Cerebellar cortex (tissue), 1 donor: ENCODE data around the gene IQCK.

Source experiments
- DNase-seq: peaks from one replicate; pipeline ENCODE4 v3.0.0-alpha.2; 2015; ENCODE audit warnings: low spot score

The IQCK gene

GRCh38 chr16:19860166-19861041 lies 142.3 kb downstream of the IQCK start:
- DNase-seq: peak; percentile 60

DNA sequence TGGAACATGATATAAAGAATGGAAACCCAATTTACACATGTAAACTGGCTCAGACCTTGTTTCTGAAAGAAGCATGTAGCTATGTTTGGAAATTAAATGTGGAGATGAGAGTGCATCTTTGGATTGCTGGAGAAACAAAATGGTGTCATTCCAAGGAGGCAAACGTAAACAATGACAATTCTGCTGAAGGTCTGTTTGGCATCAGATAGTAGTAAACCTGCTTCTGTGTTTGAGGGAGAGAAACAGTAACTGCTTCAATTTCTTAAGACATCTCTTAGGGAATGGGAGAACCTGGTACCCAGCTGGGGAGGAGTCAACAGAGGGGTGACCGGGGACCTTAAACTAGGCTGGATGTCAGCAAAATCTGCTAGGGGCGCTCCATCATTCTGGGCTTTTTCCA lies 143.1 kb downstream of the IQCK start:
- DNase-seq: peak; percentile 38

DNA sequence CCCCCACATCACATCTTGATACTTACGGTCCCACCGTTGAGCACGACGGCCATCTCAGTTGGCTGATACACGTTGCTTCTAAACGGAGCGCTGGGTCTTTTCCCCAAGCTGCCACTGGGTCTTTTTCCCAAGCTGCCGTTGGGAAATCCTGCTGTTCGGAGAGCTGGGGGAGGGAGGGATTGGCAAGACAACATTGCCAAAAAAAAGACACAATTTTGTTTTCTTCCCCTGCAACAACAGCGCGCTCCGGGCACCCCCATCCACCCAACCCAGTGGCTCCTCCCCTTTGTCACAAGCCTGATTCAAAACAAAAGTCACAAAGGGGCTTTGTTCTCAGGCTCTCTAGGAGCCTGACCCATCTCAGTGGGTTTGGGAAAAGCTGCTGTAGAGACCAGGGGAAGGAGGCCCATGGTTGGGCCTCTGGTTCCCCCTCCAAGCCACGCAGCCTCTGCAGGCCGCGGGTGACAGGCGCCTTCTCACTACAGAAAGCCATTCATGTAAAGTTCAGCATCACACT lies 143.8 kb downstream of the IQCK start:
- DNase-seq: peak; percentile 59

- no peak for DNase-seq
Measured at GRCh38 chr16:19863990-19864389, 145.9 kb downstream of the IQCK start.

DNA sequence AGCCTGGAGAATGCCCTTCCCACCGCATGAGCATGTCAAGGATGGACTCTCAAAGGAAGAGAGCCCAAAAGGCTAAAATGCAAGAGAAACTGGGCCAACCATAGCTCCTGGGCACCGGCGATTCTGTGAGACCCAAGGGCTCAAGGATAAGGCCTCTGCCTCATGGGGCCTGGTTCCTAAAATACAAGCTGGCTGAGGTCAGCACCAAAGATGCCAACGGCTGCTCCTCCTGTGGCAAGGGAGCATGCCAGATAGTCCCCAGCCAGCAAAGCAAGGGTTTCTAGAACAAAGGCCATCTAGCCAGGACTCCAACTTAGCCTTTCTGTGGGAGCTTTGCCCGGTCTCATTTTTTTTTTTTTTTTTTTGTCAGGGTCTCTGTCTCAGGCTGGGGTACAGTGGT lies 146.5 kb downstream of the IQCK start:
- DNase-seq: peak; percentile 80

DNA sequence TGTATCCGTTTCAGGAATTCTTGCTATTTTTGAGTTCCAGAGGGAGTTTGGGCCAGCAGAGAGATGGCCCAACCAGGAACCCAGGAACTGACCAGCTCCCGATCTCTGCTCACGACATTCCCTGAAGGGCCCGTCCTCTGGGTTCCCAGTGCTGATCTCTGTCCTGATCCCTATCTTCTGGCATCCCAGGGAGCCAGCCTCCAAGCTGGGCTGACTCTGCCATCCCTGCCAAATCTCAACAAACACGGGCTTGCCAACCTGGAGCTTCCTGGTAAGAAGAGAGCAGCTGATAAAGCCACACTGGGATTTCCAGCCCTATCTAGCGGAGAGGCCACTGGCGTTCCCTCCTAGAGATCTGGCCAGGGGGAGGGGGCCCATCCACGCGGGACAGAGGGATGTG lies 150.3 kb downstream of the IQCK start:
- peak; percentile 46 for DNase-seq

- no peak for DNase-seq
Measured at GRCh38 chr16:19871721-19872120, 153.7 kb downstream of the IQCK start.

- peak; percentile 60 for DNase-seq
Measured at GRCh38 chr16:19872179-19872863, 154.2 kb downstream of the IQCK start.

DNA sequence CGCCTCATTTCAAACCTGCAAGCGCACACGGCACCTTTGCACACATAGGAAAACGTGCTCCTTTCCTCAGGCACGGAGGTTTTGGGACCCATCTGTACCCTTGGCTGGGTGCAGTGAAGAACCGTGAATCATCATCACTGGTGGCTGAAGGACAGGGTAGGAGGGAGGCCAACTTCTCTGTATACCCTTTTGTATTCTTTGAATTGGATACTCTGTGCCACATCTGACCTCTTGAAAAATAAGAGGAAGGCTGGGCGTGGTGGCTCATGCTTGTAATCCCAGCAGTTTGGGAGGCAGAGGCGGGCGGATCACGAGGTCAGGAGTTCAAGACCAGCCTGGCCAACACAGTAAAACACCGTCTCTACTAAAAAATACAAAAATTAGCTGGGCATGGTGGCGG lies 154.9 kb downstream of the IQCK start:
- DNase-seq: no peak

DNA sequence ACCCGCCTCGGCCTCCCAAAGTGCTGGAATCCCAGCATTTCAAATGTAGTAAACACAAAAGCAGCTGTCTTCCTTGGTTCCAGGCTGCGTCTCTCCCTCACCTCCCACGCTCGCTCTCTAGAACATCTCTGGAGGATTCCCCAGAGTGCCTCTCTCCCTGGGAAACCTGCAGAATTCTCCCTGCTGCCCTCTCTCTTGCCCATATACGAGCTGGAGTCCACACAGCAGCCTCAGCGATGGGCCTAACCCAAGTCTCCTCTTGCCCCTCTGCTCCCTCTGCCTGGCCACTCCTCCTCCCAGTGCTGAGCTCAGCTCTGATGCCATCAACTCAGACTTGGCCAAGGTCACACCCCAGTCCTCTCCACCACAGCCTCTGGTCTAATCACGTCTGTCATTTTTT lies 156.0 kb downstream of the IQCK start:
- DNase-seq: no peak

GRCh38 chr16:19874851-19875546 lies 156.9 kb downstream of the IQCK start:
- DNase-seq: peak; percentile 14

DNA sequence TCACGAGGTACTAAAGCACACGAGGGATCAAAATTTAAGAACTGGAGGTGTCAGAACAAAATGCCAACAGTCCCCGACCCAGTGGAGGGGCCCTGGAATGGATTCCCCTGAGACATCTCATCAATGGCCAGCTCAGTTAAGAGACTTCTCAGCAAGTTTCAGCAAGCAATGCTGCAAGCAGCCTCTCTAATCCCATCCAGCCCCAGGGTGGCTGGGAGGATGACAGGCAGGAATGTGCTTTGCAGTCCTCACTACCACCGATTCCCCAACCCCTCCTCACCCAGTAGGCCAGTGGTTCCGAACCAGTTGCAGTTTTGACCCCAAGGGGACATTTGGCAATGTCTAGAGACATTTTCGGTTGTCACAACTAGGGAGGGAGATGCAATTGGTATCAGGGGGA lies 157.8 kb downstream of the IQCK start:
- DNase-seq: no peak

GRCh38 chr16:19876501-19877059 lies 158.5 kb downstream of the IQCK start:
- DNase-seq: peak; percentile 13

DNA sequence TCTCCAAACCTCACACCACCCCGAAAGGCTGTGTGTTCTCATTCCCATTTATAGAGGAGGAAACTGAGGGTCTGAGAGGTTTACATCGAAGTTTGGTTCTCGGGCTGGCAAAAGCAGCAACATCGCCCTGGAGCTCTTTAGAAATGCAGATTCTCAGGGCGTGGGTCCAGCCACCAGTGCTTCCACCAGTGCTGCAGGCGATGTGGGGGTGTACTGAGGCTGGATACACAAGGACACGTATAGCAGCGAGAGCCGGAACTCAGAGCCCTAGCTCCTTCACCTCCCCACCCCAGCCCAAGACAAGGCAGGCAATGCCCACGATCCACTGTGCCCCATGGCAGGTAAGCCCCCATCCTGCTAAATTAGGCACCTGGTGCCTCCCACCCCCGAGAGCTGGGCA lies 160.7 kb downstream of the IQCK start:
- DNase-seq: peak; percentile 37

GRCh38 chr16:19879241-19879792 lies 161.2 kb downstream of the IQCK start:
- peak; percentile 66 for DNase-seq

DNA sequence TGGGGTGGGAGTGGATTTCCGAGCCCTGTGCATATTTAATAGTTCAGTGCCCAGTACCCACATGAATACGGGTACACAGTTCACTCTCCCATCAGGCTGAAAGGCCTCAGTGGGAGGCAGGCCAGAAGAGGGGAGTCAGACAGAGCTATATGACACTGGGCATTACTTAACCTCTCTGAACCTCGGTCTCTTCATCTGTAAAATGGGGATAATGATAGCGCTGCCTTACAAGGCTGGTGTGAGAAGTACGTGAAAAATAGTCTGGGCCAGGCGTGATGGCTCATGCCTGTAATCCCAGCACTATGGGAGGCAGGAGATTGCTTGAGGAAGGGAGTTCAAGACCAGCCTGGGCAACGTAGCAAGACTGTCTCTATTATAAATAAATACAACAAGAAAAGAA lies 163.0 kb downstream of the IQCK start:
- DNase-seq: no peak

GRCh38 chr16:19881783-19882182 lies 163.7 kb downstream of the IQCK start:
- no peak for DNase-seq

DNA sequence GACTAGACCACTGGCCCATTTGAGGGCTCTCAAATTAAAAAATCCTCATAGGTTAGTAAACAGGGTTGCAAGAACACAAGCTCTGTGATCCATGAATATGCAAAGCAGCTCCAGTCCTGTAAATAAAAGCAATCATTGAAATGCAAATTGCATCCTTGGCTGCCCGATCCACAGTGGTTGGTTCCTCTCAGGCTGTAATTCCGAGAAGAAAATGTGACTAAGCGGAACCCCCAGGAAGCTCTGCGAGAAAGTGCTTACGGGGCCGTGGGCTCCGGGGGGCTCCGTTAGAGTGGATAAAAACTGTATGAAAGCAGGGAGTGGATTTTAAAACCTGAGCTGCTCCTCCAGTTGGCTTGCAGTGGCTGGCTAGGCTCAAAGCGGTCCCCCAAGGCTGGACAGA lies 164.1 kb downstream of the IQCK start:
- DNase-seq: peak; percentile 57

DNA sequence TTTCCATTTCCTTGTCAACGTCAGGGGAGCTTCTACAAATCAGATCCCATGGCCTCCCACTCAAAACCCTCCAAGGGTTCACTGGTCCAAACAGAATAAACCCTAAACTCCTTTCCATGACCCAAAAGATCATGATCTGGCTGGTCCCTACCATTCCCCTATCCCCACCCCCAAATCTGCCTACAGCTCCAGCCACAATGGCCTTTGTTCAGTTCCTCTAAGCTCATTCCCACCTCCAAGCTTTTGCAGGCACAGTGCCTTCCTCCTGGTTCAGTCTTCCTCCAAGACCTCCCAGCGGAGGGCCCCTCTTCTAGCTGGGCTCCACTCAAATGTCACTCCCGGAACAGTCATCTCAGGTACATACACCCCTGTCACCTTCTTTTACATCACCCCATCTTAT lies 164.6 kb downstream of the IQCK start:
- DNase-seq: peak; percentile 48

DNA sequence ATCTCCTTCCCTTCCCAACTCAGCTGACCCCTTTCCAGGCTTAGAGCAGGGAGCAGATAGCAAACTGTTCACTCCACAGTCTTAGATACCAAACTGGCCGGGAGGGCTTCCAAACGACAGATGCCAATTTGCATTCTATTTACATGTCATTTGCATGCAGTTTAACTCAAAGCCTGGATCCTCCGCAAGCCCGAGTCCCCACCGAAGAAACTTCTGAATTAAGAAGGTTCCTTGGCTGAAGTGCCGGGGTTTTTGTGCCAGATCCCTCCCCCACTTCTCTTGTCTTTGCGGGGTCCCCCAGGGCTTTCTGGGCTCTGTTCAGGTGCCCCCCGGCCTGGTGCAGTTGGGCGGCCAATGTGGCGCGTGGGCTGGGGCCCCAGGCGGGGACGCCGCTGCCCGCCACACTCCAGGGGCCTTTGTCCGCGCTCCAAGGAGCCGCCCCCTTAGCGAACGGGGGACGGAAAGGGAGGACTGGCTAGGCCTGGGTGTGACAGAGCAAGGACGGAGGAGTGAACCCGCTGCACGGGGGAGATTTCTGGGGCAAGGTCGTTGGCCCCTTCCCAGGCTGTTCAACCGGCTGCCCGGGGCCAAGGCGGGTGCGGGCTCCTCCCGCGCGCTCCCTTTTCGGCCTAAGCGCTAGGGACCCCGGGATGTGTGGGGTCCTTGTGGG lies 165.4 kb downstream of the IQCK start:
- DNase-seq: peak; percentile 81

- no peak for DNase-seq
Measured at GRCh38 chr16:19883966-19884485, 166.0 kb downstream of the IQCK start.
